Smooth muscle cell (in vitro differentiated cells): ENCODE measurements around the gene TEX13D. TPM values are rescaled to one million over a fixed set of nuclear protein-coding genes. Genes with fewer than 3 reads are reported as not detected.

ENCODE experiments used
- DNase-seq: peaks from one replicate; lab custom pipeline; 2025; ENCODE audit not compliant: unreplicated experiment; lab: John Stamatoyannopoulos, UW
- H2AFZ ChIP-seq: fragments of 200-600 bp; sonication (generic); 2 replicates; pipeline ENCODE4 v1.6.0; 2016; ENCODE audit warnings: antibody characterized with exemption, low read depth, mild to moderate bottlenecking
- H3F3A ChIP-seq: fragments of 200-600 bp; sonication (generic); 2 replicates; pipeline ENCODE4 v1.6.0; 2017; ENCODE audit warnings: antibody characterized with exemption, low read depth
- H3K27ac ChIP-seq: fragments of 200-600 bp; sonication (generic); 2 replicates; pipeline ENCODE4 v1.5.1; 2016; ENCODE audit warnings: low read depth, mild to moderate bottlenecking
- H3K27me3 ChIP-seq: fragments of 200-600 bp; sonication (generic); 2 replicates; pipeline ENCODE4 v1.6.1; 2016; ENCODE audit warnings: low read depth, mild to moderate bottlenecking
- H3K36me3 ChIP-seq: fragments of 200-600 bp; sonication (generic); 2 replicates; pipeline ENCODE4 v1.5.1; 2016; ENCODE audit warnings: low read depth
- H3K4me1 ChIP-seq: fragments of 200-600 bp; sonication (generic); 2 replicates; pipeline ENCODE4 v1.5.1; 2016; ENCODE audit warnings: low read depth
- H3K4me2 ChIP-seq: fragments of 200-600 bp; sonication (generic); 2 replicates; pipeline ENCODE4 v1.6.0; 2016; ENCODE audit warnings: mild to moderate bottlenecking
- H3K4me3 ChIP-seq: fragments of 200-600 bp; sonication (generic); 2 replicates; pipeline ENCODE4 v1.5.1; 2016; ENCODE audit warnings: mild to moderate bottlenecking
- H3K79me2 ChIP-seq: fragments of 200-600 bp; sonication (generic); 2 replicates; pipeline ENCODE4 v1.6.0; 2016; ENCODE audit warnings: low read depth, mild to moderate bottlenecking
- H3K9ac ChIP-seq: fragments of 200-600 bp; sonication (generic); 2 replicates; pipeline ENCODE4 v1.6.0; 2016; ENCODE audit warnings: low read depth
- H3K9me3 ChIP-seq: fragments of 200-600 bp; sonication (generic); replicated peaks from 2 replicates; pipeline ENCODE4 v1.5.1; 2016; ENCODE audit warnings: low read depth
- H4K20me1 ChIP-seq: fragments of 200-600 bp; sonication (generic); 2 replicates; pipeline ENCODE4 v1.6.0; 2016; ENCODE audit warnings: low read depth
- WGBS: methylation state at CpG from one replicate; pipeline ENCODE4 v1.1.7; 2016; ENCODE audit warnings: low lambda C conversion rate; 5-methylcytosine and 5-hydroxymethylcytosine counted together
- polyA plus RNA-seq: library from polyadenylated mRNA; unstranded; fragments of >200 nt; fragmentation: Nextera tagmentation; extraction: Ambion mirVana; gene quantifications from 2 replicates; pipeline ENCODE4 v1.2.1, GENCODE V29; 2016
- total RNA-seq: library from RNA; depleted of rRNA; stranded (reverse); fragments of >200 nt; gene quantifications from 2 replicates; pipeline ENCODE4 v1.2.3, GENCODE V29; 2014
- TF ChIP-seq, protein P1 (sequence below): fragments of 200-600 bp; sonication (generic); IDR thresholded peaks from 2 replicates; pipeline ENCODE4 v1.5.1; 2017; ENCODE audit warnings: borderline replicate concordance, mild to moderate bottlenecking, antibody characterized with exemption; ENCODE audit not compliant: insufficient read depth, poor library complexity, severe bottlenecking

TEX13D gene
- total and polyA plus RNA-seq, 2 experiments from 2014 or later: 0.04 TPM; not detected in 1

DNA sequence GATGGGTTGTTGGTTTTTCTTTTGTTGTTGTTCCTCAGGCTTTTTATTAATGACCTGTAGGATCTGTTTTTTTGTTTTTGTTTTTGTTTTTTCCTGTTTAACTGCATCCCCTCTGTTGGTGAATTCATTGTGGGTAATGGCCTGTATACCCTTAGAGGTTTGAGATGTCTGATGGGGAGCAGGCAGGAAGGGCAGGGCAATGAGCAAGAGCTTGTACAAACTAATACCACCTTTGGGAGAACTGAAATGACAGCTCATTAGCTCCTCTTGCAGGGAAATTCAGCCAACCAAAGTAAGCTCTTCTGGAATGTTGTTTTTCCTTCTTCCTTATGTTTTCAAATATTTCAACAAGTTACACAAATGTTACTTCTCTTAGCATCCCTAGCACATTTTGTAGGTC, 37.3 kb downstream of the TEX13D start:
- Histone ChIP-seq H2AFZ (no peak overlapping the region), H4K20me1 (no peaks in the 10 kb centered on the region), H3K9me3 (no peaks in the 10 kb centered on the region), H3K4me1 (no peaks in the 10 kb centered on the region), H3K4me3 (no peak overlapping the region), H3K79me2 (no peaks in the 10 kb centered on the region), H3K27ac (no peak overlapping the region), H3K36me3 (no peaks in the 10 kb centered on the region), H3K27me3 (no peaks in the 10 kb centered on the region), H3K9ac (no peak overlapping the region), H3F3A (no peaks in the 10 kb centered on the region), H3K4me2 (no peak overlapping the region)
- TF ChIP-seq, protein P1, sequence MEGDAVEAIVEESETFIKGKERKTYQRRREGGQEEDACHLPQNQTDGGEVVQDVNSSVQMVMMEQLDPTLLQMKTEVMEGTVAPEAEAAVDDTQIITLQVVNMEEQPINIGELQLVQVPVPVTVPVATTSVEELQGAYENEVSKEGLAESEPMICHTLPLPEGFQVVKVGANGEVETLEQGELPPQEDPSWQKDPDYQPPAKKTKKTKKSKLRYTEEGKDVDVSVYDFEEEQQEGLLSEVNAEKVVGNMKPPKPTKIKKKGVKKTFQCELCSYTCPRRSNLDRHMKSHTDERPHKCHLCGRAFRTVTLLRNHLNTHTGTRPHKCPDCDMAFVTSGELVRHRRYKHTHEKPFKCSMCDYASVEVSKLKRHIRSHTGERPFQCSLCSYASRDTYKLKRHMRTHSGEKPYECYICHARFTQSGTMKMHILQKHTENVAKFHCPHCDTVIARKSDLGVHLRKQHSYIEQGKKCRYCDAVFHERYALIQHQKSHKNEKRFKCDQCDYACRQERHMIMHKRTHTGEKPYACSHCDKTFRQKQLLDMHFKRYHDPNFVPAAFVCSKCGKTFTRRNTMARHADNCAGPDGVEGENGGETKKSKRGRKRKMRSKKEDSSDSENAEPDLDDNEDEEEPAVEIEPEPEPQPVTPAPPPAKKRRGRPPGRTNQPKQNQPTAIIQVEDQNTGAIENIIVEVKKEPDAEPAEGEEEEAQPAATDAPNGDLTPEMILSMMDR: no peak
- DNase-seq: no peak

DNA sequence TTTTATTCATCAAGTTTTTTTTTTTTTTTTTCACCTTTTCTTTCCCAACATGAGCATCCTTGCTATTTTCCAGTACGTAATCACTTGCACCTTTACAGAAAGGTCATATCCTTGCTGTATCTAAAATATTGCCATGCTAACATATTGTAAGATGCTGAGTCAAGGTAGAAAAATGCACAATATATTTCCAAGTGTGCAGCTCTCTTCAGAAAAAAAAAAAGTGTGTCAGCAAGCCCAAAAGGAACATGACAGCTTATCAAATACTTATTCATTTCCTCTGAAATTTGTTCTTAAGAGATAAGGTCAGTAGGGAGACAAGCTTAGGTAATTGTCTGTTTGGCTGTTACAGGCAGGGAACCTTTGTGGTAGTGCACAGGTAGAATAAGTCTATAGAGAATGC, 40.9 kb downstream of the TEX13D start:
- Histone ChIP-seq H3K4me3 (no peak overlapping the region), H3K4me1 (no peaks in the 10 kb centered on the region), H3K9ac (no peak overlapping the region), H2AFZ (no peak overlapping the region), H3K79me2 (no peaks in the 10 kb centered on the region), H3K36me3 (no peaks in the 10 kb centered on the region), H3K27me3 (no peaks in the 10 kb centered on the region), H3F3A (no peaks in the 10 kb centered on the region), H3K4me2 (no peak overlapping the region), H4K20me1 (no peaks in the 10 kb centered on the region), H3K9me3 (no peaks in the 10 kb centered on the region), H3K27ac (no peak overlapping the region)
- no peak for DNase-seq
- TF ChIP-seq, protein P1: no peak
- WGBS: 84% methylated on average over 1 of the region's 1 CpG

DNA sequence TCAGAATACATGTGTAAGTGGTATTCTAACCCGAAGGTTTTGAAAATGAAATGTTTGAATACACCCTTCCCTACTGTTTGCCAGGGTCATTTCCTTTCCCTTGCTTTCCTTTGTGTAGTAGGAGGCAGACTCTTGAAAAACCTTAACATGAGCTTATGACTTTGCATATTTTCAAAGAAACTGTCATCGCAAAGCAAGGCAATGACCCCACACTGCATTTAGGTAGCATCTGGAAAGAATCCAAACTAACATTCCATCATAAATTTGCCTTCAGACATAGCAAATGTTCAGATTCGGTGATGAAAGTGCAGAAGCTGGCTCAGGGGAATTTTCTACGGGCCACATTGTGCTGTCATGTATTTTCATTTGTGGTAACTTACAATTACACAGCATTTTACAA, 46.2 kb downstream of the TEX13D start:
- no peaks in the 10 kb centered on the region for H3K27me3 ChIP-seq
- WGBS: 73% methylated on average over 4 of the region's 4 CpGs
- TF ChIP-seq, protein P1: no peak

DNA sequence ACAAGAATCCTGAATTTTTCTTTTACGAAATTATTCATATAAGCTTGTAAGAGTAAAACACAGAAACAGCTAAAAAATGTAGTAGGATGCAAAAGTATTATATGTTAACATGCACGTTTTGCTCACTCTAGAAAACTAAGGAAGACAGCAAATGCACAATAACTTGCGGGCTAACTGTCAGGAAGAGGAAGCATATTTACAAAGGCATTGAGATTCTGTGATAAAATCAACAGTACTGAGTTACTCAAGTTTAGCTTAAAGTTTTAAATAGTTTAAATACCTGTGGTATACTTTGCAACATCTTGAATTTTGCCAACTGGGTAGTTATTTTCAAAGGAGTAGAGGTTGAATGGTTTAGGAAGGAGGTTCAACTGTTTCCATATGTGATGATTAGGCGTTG, 50.9 kb downstream of the TEX13D start:
- Histone ChIP-seq H2AFZ (no peak overlapping the region), H4K20me1 (no peaks in the 10 kb centered on the region), H3F3A (no peaks in the 10 kb centered on the region), H3K4me1 (no peaks in the 10 kb centered on the region), H3K9ac (no peak overlapping the region), H3K27me3 (no peaks in the 10 kb centered on the region), H3K9me3 (no peaks in the 10 kb centered on the region), H3K36me3 (no peaks in the 10 kb centered on the region), H3K4me3 (no peak overlapping the region), H3K79me2 (no peaks in the 10 kb centered on the region), H3K4me2 (no peak overlapping the region), H3K27ac (no peak overlapping the region)
- DNase-seq: no peak
- WGBS: 69% methylated on average over 4 of the region's 4 CpGs
- TF ChIP-seq, protein P1: no peak

More for the DNA sequence above, 46.2 kb downstream of the TEX13D start:
- DNase-seq: no peak
- H3K27ac ChIP-seq: no peak overlapping the region
- H3K9ac ChIP-seq: no peak overlapping the region
- H3K36me3 ChIP-seq: no peaks in the 10 kb centered on the region
- no peaks in the 10 kb centered on the region for H3K79me2 ChIP-seq
- no peaks in the 10 kb centered on the region for H3K9me3 ChIP-seq
- no peaks in the 10 kb centered on the region for H3K4me1 ChIP-seq
- no peak overlapping the region for H3K4me3 ChIP-seq
- H3F3A ChIP-seq: no peaks in the 10 kb centered on the region
- no peaks in the 10 kb centered on the region for H4K20me1 ChIP-seq
- H3K4me2 ChIP-seq: no peak overlapping the region
- H2AFZ ChIP-seq: no peak overlapping the region
